Left ventricle myocardium superior (tissue), 1 donor: ENCODE data around the gene NUDT4B. TPM values are rescaled to one million over a fixed set of nuclear protein-coding genes. Genes with fewer than 3 reads are reported as not detected.
"Not testable (repeated sequence)": the region's sequence is repeated elsewhere in the genome, so short reads cannot be mapped to it uniquely, and the experiment has no call there.

Source experiments
- ATAC-seq: fragments of 200-7000 bp; cut with Tn5 transposase; one replicate; pipeline ENCODE4 v1.9.1; 2020; ENCODE audit warnings: mild to moderate bottlenecking, moderate library complexity
- DNase-seq: peaks from one replicate; pipeline ENCODE4 v3.0.0-alpha.2; 2020
- intact Hi-C: fragments of 100-400 bp; cut with micrococcal nuclease; formaldehyde crosslinking; loops from one replicate; pipeline ENCODE4 v1.11.0; 2022
- long read RNA-seq: library from polyadenylated mRNA; unstranded; transcript quantifications from one replicate; pipeline ENCODE4 v2.0.0, GENCODE V29; 2021
- total RNA-seq: library from RNA; stranded (reverse); fragmentation: NEBNext Ultra II Directional; extraction: Animal tissue kit (Norgen Biotek cat#: 25700); gene quantifications from one replicate; pipeline ENCODE4 v1.2.1, GENCODE V29; 2021
- donor health status: DM: no; HTN: yes; CAD: no; lungs with severe emphysema.

The NUDT4B gene
- not detected for total RNA-seq
- long read RNA-seq, transcript NUDT4B-201 (1 exons, 1,206 nt) = major isoform, 5 of 5 reads
- long read RNA-seq, partial matches to known transcripts = 0 of 5 reads
- long read RNA-seq, other reads (novel, unspliced or antisense) = 0 of 5 reads

DNA sequence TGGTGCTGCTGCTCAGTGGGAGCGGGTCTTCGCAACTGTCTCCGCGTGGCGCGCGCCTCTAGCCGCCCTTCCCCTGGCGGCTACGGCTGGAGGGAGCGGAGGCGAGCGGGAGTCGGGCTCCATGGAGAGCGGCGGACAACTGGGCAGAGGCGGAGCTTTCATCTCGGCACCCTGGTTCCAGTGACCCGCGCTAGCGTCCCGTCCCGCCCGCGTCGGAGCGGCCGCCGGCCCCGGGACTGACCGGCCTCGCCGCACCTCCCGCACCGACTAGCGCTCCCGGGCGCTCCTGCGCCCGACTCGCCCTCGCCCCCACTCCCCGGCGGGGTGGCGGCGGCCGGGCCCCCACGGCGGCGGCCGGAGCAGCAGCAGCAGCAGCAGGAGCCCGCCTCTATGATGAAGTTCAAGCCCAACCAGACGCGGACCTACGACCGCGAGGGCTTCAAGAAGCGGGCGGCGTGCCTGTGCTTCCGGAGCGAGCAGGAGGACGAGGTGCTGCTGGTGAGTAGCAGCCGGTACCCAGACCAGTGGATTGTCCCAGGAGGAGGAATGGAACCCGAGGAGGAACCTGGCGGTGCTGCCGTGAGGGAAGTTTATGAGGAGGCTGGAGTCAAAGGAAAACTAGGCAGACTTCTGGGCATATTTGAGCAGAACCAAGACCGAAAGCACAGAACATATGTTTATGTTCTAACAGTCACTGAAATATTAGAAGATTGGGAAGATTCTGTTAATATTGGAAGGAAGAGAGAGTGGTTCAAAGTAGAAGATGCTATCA lies at the start of gene NUDT4B:
Gene NUDT4B, plus strand, starts transcription at position 212 of the 772 bp plus-strand sequence. Its CDS starts 179 bp downstream, at position 391.
- DNase-seq, intact Hi-C loops: not testable (repeated sequence)
- ATAC-seq = peak; percentile 73

DNA sequence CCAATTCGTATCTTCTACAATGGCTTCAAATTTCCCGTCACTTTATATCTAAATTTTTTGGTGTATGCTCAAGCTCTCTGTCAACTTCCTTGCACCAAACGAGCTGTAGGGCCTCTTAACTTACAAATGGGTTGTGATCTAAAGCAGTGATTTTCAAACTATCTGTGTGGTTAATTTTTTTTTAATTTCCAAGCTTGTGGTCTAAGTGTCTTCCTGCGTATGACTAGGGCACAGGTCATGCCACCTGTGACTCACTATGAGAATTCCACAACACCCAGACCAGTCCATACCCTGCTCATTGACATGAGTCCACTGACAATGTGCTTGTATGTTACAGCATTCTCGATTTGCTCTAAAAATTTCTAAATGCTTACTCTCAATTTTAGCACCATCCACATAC lies 49.2 kb upstream of the NUDT4B start:
- DNase-seq, intact Hi-C loops, ATAC-seq: not testable (repeated sequence)

DNA sequence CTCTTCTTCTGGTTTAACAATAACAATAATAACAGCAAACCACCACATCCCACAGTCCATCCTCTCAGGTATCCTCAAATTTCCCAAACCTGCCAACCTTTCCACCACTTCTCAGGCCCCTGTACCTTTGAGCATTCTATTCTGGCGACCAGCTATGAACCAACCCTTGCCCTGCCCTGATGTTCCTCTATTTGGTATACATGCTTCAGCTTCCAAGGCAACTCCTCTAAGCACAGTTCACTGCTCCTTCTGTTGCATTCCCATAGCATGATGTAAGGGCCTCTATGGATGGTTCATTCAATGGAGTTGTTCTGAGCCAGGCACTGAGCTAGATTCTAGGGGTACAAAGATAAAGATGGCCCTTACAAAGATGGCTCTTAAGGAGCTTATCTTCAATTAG lies 46.3 kb upstream of the NUDT4B start:
- intact Hi-C loops, DNase-seq, ATAC-seq: not testable (repeated sequence)

DNA sequence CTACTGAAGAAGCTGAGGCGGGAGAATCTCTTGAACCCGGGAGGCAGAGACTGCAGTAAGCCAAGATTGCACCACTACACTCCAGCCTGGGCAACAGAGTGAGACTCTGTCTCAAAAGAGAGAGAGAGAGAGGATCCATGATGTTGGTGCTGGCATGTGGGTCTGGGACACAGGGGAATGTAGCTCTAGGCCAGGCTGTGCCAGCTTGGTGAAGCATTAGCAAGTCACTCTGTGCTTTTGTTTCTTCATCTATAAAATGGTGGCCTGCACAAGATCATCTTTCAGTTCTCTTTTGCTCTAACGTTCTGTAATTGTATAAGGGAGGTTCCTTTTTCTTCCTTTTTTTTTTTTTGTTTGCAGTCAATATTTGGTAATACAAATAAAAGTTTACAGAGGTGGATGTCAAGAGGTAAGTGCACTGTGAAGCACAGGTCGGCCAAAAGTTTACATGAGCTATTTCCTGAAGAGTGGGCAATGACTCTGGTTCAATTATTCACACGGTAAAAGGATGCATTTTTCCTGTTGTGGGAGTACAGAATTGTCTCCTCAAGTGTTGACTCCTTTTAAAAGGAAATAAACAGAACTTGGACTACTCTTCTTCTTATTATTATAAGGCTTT lies 44.5 kb upstream of the NUDT4B start:
- intact Hi-C loops, DNase-seq, ATAC-seq: not testable (repeated sequence)

DNA sequence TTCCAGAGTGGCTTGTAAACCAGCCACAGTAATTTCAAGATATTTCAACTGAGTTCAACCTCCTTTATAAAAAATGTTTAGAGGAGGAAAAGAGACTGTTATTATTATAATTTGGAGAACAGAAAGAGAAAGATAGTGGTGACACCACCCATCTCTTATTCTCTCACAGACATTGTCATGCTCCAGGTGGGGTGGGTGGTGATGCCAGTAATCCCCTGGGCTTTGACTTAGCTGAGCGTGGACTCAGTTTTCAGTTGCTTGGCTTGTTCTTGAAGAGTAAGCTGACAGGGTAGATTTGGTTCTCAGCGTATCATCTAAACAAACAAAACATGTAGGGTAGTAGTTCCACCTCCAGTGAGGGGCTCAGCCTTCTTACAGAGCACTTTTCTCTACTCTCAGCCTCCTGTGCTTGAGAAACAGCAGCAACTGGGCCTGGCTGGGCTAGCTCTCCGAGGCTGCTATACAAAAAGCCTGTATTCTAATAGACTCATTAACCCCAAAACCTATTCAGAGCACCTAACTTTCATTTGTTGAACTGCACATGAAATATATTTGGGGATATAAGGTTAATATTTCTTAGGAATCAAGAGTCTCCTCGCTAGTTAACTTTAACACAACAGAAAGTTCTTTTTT lies 43.1 kb upstream of the NUDT4B start:
- ATAC-seq, intact Hi-C loops, DNase-seq: not testable (repeated sequence)

DNA sequence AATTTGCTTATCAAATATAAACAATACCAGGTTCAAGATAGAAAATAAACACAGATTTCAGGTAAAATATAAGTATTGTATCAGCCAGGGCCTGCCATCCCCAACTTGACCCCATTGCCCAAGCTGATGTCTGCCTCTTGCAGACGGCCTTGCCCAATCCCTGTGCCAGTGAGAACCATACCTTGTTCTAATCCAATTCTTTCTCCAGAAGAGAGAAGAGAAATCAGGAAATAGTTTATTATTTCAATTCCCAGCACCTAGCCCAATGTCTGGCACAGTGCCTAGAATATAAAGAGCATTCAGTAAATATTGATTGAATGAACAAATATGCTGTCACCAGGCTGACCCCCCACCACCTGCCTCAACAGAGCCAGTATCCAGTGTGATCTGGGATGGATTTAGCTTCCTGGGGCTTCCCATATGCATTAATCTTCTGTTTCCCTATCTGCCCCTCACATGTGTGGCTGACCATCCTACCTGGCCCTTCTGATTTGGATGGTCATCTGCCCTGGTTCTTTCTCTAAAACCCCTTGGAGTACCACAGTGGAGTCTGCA lies 39.7 kb upstream of the NUDT4B start:
- ATAC-seq, DNase-seq, intact Hi-C loops: not testable (repeated sequence)

DNA sequence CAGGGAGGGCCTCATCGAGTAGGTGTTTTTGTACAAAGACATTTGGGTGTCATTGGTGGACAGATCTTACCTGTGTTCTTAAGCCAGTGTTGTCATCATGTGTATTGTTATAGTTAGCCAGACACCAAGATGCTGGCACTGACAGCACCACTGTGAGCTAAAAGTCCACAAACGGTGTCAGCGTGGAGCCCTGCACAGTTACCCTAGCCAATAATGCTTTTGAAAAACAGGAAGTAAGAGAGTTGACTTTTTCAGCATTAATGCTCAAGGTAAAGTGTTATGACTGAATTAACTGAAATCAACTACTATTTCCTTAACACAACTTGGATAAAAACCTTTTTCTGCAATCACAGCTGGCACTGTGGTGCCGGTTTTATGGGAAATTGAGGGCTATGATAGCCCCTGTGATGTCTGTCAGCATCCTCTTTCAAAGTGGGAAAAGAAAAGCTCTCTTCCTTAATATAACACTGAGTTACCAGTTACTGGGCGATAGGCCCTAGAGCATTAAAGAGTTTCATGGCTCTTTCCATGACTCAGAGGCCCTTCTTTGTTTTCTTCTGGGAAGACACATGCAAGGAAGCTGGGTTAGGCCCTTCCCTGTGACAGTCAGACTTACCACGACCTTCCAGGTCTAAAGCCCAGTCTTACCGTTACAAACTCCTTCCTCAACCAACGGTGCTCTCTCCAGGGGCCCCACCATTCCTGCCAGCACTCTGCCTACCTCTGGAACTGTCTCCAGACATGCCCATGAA lies 37.6 kb upstream of the NUDT4B start:
- ATAC-seq, intact Hi-C loops, DNase-seq: not testable (repeated sequence)

DNA sequence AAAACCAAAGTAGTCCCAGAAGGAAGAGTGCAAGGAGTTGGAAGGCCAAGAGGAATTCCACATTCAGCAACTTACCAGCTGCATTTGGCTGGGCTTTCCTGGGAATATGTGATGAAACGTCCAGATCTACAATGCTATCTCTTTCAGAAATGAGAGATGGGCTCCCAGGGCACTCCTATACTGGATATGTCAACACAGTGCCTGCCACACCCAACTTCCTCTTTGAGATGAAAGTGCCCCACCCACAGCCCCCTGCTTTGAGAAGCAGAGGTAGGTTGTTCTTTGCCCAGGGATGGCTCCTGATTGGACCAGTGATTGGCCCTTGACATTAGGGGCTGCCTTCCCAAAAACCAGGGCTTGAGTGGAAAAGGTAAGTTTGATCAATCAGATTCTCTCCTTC lies 36.2 kb upstream of the NUDT4B start:
- peak; percentile 28 for ATAC-seq
- intact Hi-C loops, DNase-seq: not testable (repeated sequence)

DNA sequence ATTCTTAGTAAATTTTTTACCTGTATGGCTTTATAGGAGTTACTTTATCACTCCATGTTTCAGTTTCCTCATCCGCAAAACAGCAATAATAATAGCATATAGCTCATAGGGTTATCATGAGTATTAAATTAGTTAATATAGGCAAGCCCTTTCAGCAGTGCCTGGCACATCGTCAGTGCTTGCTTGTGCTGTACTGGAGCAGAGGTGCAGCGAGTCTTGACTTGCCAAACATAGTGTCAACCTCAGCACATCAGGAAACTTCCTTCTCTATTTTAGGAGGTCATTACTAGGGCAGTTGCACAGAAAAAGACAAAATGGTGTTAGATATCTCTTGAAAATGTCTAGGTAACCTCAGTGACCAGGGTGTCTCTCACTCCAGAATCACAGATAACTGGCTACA lies 33.1 kb upstream of the NUDT4B start:
- ATAC-seq = peak; percentile 23
- intact Hi-C loops, DNase-seq: not testable (repeated sequence)

DNA sequence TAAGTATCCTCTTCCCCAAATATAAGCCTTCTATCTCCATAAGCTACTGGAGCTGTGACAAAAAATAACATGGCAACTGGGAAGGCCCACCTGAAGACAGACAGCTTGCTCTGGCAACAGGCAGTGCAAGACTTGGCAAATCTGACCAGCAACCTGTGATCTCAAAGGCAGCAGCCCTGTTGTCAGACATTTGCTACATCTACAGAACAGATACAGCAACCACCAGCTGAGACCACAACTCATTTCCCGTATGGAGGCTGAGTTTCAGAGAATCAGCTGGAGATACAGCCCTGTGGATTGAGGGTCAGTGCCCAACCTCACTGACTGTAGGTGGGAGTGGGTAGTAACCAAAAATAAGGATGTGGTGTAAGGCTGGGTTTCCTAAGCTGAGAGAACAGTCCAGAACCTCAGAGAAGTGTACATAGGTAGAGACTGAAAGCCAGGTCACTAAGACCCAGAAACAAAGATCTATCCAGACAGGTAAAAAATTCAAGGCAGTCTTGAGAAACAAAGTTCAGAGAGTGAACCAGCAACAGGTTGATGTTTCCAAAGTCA lies 31.5 kb upstream of the NUDT4B start:
- ATAC-seq, intact Hi-C loops, DNase-seq: not testable (repeated sequence)

DNA sequence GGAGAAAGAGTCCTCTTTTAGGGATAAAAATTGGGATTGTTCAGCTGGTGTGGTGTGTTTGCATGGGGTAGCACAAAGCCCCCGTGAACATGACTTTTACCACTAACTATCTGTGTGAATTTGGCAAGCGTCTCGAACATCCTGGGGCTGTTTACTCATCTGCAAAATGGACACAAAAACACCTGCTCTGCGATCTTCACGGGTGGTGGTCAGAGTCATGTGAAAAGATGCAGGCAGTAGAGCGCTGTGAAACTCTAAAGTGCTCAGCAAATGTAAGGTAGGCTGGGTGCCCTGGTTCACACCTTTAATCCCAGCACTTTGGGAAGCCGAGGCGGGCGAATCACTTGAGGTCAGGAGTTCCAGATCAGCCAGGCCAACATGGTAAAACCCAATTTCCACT lies 27.7 kb upstream of the NUDT4B start:
- ATAC-seq, intact Hi-C loops: not testable (repeated sequence)

DNA sequence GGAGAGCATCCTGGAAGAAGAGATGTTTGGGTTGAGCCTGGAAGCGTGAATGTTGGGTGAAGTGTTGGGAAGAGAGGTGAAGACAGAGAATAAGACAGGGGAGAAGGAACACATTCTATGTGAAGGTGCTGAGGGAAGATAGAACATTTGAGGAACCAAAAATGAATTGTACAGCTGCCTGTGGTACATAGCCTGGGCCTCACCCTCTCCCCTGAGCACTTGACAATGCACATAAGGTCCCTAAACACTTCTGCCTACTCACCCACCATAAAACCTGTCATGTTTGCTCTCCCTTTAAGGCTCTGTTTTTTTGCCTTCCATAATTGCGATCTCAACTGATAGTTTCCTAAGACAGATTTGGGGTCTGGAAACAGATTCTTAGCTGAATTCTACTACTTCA lies 25.8 kb upstream of the NUDT4B start:
- DNase-seq, intact Hi-C loops, ATAC-seq: not testable (repeated sequence)

More for the DNA sequence above, 27.7 kb upstream of the NUDT4B start:
- DNase-seq = not testable (repeated sequence)

DNA sequence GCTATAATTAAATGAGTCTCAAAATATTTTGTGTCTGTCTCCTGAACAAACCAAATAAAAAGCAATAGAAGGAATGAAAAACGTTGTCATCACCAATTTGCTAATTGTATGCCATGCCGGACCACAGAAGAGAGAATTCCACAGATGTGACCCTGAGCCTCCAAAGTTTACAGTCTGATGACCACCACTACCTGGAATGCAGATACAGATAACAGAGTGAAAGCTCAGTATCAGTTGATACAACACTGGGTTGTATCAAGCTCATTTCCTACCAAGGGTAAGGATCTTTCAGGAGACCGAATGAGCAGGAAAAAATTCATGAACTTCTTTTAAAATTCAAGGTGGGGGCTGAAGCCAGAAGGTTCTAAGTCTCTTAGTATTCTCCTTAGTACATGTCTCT lies 25.1 kb upstream of the NUDT4B start:
- ATAC-seq, DNase-seq, intact Hi-C loops: not testable (repeated sequence)

DNA sequence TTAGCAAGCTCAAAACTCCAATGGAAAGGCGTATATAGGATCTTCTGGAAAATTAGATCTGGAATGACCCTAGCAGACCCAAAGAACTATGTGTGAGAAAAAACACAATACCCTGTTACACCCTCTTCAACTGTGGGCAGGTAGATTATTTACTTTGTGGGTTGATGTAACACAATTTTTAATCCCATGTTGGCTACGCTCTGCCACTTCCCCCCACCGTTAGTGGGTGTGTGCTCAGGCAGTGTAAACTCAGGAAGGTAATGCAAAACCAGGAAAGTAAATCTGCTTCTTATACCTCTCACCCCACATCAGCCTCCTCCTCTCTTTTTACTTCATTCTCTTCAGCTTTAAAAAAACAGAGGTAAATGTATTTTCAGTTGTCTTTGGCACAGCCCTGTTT lies 23.7 kb upstream of the NUDT4B start:
- intact Hi-C loops, ATAC-seq, DNase-seq: not testable (repeated sequence)

DNA sequence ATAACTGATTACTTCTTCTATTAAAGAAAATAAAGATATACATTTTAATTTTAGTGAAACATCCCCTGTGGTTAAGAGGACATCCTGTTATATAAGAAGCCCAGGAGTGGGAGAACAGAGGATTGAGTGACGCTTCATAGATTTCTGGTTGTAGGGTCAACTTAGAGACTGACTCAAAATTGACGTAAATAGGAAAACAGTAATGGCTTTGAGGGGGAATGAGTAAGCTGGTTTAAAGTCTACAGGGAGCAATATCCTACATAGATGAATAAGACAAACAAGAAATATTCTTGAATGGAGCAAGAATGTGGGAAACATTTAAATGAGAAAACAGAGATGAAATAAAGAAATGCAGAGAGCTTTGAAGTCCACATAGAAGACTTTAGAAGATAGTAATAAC lies 20.7 kb upstream of the NUDT4B start:
- ATAC-seq, DNase-seq, intact Hi-C loops: not testable (repeated sequence)

DNA sequence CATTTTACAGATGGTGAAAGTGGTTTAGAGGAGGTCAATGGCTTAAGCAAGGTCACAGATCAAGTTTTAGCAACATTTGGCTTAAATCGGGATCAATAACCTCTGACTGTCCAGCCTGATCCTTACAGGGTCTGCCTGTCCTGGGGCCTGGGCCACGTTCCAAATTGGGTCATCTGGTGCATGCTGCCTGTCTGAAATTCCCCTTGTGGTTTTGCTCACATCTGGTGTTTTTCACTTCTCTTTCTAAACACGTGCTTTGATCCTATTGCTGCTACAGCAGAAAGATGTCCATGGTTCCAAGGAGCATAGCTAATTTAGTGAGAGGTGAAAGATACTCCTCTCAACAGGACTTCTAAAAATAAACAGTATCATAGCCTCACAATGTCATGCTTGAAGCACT lies 19.4 kb upstream of the NUDT4B start:
- peak; percentile 84 for ATAC-seq
- DNase-seq, intact Hi-C loops: not testable (repeated sequence)

DNA sequence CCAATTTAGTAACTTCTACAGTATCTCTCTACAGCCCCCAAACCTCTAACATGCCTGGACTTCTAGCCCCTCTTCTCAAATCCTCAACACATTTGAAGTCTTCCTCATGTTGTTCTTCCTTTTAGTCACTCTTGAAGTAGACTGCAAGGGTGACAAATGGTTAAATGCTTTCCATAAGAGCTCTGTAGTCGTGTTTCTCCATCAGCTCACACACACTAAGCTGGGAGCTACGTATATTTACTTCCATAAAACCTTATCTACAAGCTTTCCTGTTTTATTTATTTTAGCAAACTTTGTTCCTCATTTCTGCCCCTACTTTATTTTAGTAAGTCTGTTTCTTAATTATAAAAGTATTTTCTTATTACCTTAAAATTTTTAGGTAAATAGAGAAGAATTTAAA lies 19.0 kb upstream of the NUDT4B start:
- DNase-seq, intact Hi-C loops: not testable (repeated sequence)
- peak; percentile 10 for ATAC-seq

DNA sequence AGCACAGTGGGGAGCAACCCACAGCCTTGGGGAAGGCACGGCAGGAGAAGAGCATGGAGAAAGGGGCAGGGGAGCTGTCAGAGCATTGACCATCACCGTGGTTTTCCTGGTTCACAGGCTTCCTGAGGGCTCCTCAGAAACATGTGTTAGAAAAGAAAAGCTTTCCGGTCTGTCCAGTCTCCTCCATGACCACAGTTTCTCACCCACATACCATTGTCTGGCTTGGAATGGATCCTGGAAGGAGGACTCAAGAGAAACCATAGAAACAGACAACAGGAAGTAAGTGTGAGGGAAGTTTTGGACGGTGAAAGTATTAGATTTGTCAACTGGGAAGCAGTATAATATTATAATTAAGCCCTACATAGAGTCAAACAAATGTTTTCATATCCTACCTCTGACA lies 16.3 kb upstream of the NUDT4B start:
- peak; percentile 31 for ATAC-seq
- intact Hi-C loops, DNase-seq: not testable (repeated sequence)
